ENCODE data around the gene LMNTD2. TPM values are rescaled to one million over a fixed set of nuclear protein-coding genes. Genes with fewer than 3 reads are reported as not detected.

LMNTD2 gene
- total and polyA plus RNA-seq, 2 of the 13 experiments (the other 11 are each of a cell fraction or from before 2014, with no cell fraction given), result 1.1 to 3.1 TPM

GRCh38 chr11:561148-562003 is 838 bp upstream of the LMNTD2 start (continued):
- no peak for TF ChIP-seq ZNF704 (CRISPR knock-in tag; IDR thresholded peaks at IDR 0.05; ENCODE audit: borderline replicate concordance)
- TF ChIP-seq ZSCAN20 (CRISPR knock-in tag; IDR thresholded peaks at IDR 0.05; ENCODE audit: borderline replicate concordance), result no peak
- TF ChIP-seq ZFP36 (IDR thresholded peaks at IDR 0.05; ENCODE audit: borderline replicate concordance, low read depth, low read length, partially characterized antibody), result no peak
- TF ChIP-seq THYN1 (CRISPR knock-in tag; IDR thresholded peaks at IDR 0.05; ENCODE audit: borderline replicate concordance, low read depth), result no peak
- no peak for TF ChIP-seq ZNF326 (CRISPR knock-in tag; IDR thresholded peaks at IDR 0.05; ENCODE audit: borderline replicate concordance)
- TF ChIP-seq ZBTB42 (CRISPR knock-in tag; IDR thresholded peaks at IDR 0.05), result no peak
- TF ChIP-seq KIAA2018 (CRISPR knock-in tag; IDR thresholded peaks at IDR 0.05; ENCODE audit: borderline replicate concordance), result no peak
- TF ChIP-seq EHMT2 (IDR thresholded peaks at IDR 0.05; ENCODE audit: borderline replicate concordance, low read depth, low read length), result no peak
- TF ChIP-seq ZNF574 (CRISPR knock-in tag; IDR thresholded peaks at IDR 0.05), result peak; percentile 54; the same call in 1 of the 2 replicates
- TF ChIP-seq SPEN (CRISPR knock-in tag; IDR thresholded peaks at IDR 0.05; ENCODE audit: low read depth), result peak; percentile 54; the same call in 1 of the 2 replicates
- no peak for TF ChIP-seq ZNF44 (CRISPR knock-in tag; IDR thresholded peaks at IDR 0.05)
- no peak; the same call in 1 of the 2 replicates for TF ChIP-seq ZNF652 (CRISPR knock-in tag; IDR thresholded peaks at IDR 0.05; ENCODE audit: borderline replicate concordance, low read depth)

All from HepG2 (cell line).